ENCODE data around the gene HOXB2.

Gene HOXB2

GRCh38 chr17:48545022-48545375 is at the start of gene HOXB2:
Gene HOXB2, minus strand, starts transcription at chr17:48545109. Its CDS starts 198 bp downstream, at chr17:48544911.
- no peak for DNase-seq (ENCODE audit: low spot score)

- DNase-seq (ENCODE audit: low spot score), result peak; percentile 52
Observed at GRCh38 chr17:48593840-48594537, 49.1 kb upstream of the HOXB2 start.

- no peak for DNase-seq (ENCODE audit: low spot score)
Observed at GRCh38 chr17:48593126-48593829, 48.4 kb upstream of the HOXB2 start, which contains the start of gene HOXB5. Gene HOXB5, minus strand, starts transcription at chr17:48593779. Its CDS starts 97 bp downstream, at chr17:48593682.

GRCh38 chr17:48592577-48592976 is 47.7 kb upstream of the HOXB2 start:
- DNase-seq (ENCODE audit: low spot score), result no peak

- DNase-seq (ENCODE audit: low spot score), result no peak
Observed at GRCh38 chr17:48592057-48592514, 47.2 kb upstream of the HOXB2 start.

GRCh38 chr17:48591255-48592056 is 46.5 kb upstream of the HOXB2 start:
- DNase-seq (ENCODE audit: low spot score), result no peak

- no peak for DNase-seq (ENCODE audit: low spot score)
Observed at GRCh38 chr17:48590607-48591161, 45.8 kb upstream of the HOXB2 start.

- DNase-seq (ENCODE audit: low spot score), result no peak
Observed at GRCh38 chr17:48589831-48590606, 45.1 kb upstream of the HOXB2 start, which contains the start of gene HOXB3. Gene HOXB3, minus strand, starts transcription at chr17:48590241. Its CDS starts 37,767 bp downstream, at chr17:48552474.

- DNase-seq (ENCODE audit: low spot score), result no peak
Observed at GRCh38 chr17:48589060-48589830, 44.3 kb upstream of the HOXB2 start.

GRCh38 chr17:48588528-48588927 is 43.6 kb upstream of the HOXB2 start:
- DNase-seq (ENCODE audit: low spot score), result no peak

- no peak for DNase-seq (ENCODE audit: low spot score)
Observed at GRCh38 chr17:48588074-48588415, 43.1 kb upstream of the HOXB2 start.

- DNase-seq (ENCODE audit: low spot score), result no peak
Observed at GRCh38 chr17:48587276-48588073, 42.6 kb upstream of the HOXB2 start.

GRCh38 chr17:48586355-48587258 is 41.7 kb upstream of the HOXB2 start:
- DNase-seq (ENCODE audit: low spot score), result peak; percentile 62

- no peak for DNase-seq (ENCODE audit: low spot score)
Observed at GRCh38 chr17:48584223-48584741, 39.4 kb upstream of the HOXB2 start.

GRCh38 chr17:48583708-48584222 is 38.9 kb upstream of the HOXB2 start:
- no peak for DNase-seq (ENCODE audit: low spot score)

- no peak for DNase-seq (ENCODE audit: low spot score)
Observed at GRCh38 chr17:48582750-48583069, 37.8 kb upstream of the HOXB2 start.

GRCh38 chr17:48579760-48580554 is 35.0 kb upstream of the HOXB2 start:
- no peak for DNase-seq (ENCODE audit: low spot score)

- no peak for DNase-seq (ENCODE audit: low spot score)
Observed at GRCh38 chr17:48579471-48579759, 34.5 kb upstream of the HOXB2 start.

Data from RKO (cell line).